Activated CD4-positive, alpha-beta T cell treated with anti-CD3 and anti-CD28 coated beads, Interleukin-2, Interleukin-4, amounts not matched to agents 100 ng/mL and 50 ng/mL, durations not matched to agents 16 hours and 8 hours (primary cell): Measurements from ENCODE around the gene LYZL6.
"Not testable (repeated sequence)": the region's sequence is repeated elsewhere in the genome, so short reads cannot be mapped to it uniquely, and the experiment has no call there.

Experiments
- DNase-seq: peaks from one replicate; pipeline ENCODE4 v3.0.0-alpha.2; 2020; ENCODE audit warnings: low spot score

LYZL6 gene

GRCh38 chr17:35906191-35906925 is 37.2 kb downstream of the LYZL6 start:
- no peak for DNase-seq

- no peak for DNase-seq
Measured at GRCh38 chr17:35903451-35903850, 40.1 kb downstream of the LYZL6 start.

GRCh38 chr17:35901631-35902175 is 41.8 kb downstream of the LYZL6 start:
- no peak for DNase-seq

- no peak for DNase-seq
Measured at GRCh38 chr17:35900708-35901480, 42.6 kb downstream of the LYZL6 start.

GRCh38 chr17:35900280-35900679 is 43.2 kb downstream of the LYZL6 start:
- no peak for DNase-seq

GRCh38 chr17:35898283-35899070 is 45.0 kb downstream of the LYZL6 start:
- peak; percentile 58 for DNase-seq

- DNase-seq, result not testable (repeated sequence)
Measured at GRCh38 chr17:35897772-35898171, 45.7 kb downstream of the LYZL6 start.

- peak; percentile 64 for DNase-seq
Measured at GRCh38 chr17:35895636-35896587, 47.6 kb downstream of the LYZL6 start.

GRCh38 chr17:35894206-35894605 is 49.3 kb downstream of the LYZL6 start:
- no peak for DNase-seq

- DNase-seq, result no peak
Measured at GRCh38 chr17:35893751-35894150, 49.8 kb downstream of the LYZL6 start.

GRCh38 chr17:35892091-35893035 is 51.1 kb downstream of the LYZL6 start:
- peak; percentile 80 for DNase-seq

GRCh38 chr17:35891269-35891668 is 52.2 kb downstream of the LYZL6 start:
- no peak for DNase-seq

- peak; percentile 77 for DNase-seq
Measured at GRCh38 chr17:35890774-35891155, 52.7 kb downstream of the LYZL6 start.

- no peak for DNase-seq
Measured at GRCh38 chr17:35889818-35890773, 53.4 kb downstream of the LYZL6 start.

- peak; percentile 72 for DNase-seq
Measured at GRCh38 chr17:35889241-35889640, 54.3 kb downstream of the LYZL6 start.
